T follicular helper cell (primary cell): ENCODE measurements around the gene ENTPD8.
"Not testable (repeated sequence)": the region's sequence is repeated elsewhere in the genome, so short reads cannot be mapped to it uniquely, and the experiment has no call there.

Experiments used
- DNase-seq: peaks from one replicate; pipeline ENCODE4 v3.0.0-alpha.2; 2020; ENCODE audit warnings: low read depth

Gene ENTPD8

GRCh38 chr9:137458194-137459151, 17.3 kb upstream of the ENTPD8 start:
- DNase-seq: no peak

DNA sequence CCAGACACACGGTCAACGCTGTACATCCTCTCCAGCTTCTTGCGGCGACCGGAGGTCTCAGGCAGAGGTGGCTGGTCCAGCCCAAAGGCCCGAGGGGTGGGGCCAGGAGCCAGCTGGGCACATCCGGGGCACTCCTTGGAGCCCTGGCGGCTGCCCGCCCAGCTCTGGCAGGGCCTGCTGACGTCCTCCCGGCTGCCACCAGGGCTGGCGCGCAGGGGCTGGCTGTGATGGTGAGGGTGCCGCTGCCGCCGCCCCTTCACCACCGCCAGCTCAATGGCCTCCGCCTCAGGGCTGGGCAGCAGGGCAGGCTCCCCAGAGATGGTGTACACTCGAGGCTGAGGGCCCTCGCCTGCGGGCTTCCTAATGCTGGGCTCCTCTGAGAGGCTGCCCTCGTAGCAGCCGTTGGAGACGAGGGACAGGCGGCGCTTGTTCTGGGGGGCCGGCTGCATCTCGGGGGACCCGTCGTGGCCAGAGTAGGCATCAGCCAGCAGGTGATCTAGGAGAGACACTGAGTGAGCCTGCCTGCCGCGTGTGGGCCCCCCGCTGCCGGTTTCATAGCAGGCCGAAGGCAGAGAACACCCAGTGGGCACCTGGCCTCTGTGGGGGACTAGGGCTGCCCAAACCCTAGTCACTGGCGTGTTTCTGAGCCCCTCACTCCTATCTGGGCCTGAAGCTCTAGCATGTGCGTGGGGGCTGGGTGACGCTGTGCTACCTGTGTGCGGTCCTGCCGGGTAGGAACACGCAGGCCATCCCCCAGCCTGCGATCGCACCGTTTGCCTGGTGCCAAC, 16.4 kb upstream of the ENTPD8 start:
- no peak for DNase-seq

GRCh38 chr9:137456864-137457405, 15.8 kb upstream of the ENTPD8 start:
- DNase-seq: no peak

GRCh38 chr9:137456061-137456863, 15.1 kb upstream of the ENTPD8 start:
- no peak for DNase-seq

- no peak for DNase-seq
Observed at GRCh38 chr9:137455359-137455991, 14.3 kb upstream of the ENTPD8 start.

GRCh38 chr9:137454597-137455358, 13.6 kb upstream of the ENTPD8 start:
- no peak for DNase-seq

DNA sequence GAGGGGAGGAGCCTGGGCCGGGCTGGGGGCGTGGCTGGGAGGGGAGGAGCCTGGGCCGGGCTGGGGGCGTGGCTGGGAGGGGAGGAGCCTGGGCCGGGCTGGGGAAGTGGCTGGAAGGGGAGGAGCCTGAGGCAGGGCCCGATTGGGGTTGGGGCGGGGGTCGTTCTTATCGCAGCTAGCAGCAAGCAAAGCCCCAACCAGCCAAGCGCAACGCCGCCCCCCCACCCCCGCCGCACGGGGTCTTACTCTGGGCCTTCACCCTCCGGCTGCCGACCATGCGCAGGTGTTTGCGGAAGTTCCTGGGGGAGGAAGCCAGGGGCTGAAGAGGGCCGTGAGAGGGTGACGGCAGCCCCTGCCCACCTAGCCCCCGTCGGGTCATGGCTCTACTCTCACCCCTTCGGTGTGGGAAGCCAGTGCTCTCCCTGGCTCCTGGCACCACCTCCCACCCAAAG, 13.0 kb upstream of the ENTPD8 start:
- DNase-seq: no peak

DNA sequence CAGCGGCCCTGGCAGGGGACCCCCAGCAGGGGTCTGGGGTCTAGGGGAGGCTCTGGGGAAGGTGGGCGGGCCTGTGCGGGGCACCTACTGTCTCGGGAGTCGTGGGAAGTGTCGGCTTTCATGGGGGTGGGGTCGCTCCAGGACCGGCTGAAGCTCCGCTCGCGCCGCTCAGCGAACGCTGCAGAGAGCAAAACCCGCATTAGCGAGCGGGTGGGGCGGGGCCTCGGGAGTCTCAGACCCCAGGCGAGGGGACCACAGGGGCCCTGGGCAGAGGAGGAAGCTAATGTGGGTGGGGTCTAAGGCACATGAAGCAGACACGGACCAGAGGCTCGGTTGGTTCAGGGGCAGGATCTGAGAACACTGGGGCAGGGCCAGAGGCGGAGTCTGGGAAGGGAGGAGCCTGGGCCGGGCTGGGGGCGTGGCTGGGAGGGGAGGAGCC, 12.5 kb upstream of the ENTPD8 start:
- peak; percentile 54 for DNase-seq

- no peak for DNase-seq
Observed at GRCh38 chr9:137452761-137453642, 11.8 kb upstream of the ENTPD8 start.

- DNase-seq: no peak
Observed at GRCh38 chr9:137452006-137452760, 11.0 kb upstream of the ENTPD8 start.

DNA sequence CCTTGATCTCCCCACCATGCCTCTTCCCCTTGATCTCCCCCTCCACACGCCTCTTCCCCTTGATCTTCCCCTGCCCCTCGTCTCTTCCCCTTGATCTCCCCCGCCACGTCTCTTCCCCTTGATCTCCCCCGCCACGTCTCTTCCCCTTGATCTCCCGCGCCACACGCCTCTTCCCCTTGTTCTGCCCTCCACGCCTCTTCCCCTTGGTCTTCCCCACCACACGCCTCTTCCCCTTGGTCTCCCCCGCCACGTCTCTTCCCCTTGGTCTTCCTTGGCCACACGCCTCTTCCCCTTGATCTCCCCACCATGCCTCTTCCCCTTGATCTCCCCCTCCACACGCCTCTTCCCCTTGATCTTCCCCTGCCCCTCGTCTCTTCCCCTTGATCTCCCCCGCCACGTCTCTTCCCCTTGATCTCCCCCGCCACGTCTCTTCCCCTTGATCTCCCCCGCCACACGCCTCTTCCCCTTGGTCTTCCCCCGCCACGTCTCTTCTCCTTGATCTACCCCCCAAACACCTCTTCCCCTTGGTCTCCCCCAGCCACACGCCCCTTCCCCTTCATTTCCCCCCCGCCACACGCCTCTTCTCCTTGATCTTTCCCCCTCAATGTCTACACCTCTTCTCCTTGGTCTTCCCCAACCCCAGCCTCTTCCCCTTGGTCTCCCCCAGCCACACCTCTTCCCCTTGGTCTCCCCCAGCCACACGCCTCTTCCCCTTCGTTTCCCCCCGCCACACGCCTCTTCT, 10.3 kb upstream of the ENTPD8 start:
- DNase-seq: not testable (repeated sequence)

DNA sequence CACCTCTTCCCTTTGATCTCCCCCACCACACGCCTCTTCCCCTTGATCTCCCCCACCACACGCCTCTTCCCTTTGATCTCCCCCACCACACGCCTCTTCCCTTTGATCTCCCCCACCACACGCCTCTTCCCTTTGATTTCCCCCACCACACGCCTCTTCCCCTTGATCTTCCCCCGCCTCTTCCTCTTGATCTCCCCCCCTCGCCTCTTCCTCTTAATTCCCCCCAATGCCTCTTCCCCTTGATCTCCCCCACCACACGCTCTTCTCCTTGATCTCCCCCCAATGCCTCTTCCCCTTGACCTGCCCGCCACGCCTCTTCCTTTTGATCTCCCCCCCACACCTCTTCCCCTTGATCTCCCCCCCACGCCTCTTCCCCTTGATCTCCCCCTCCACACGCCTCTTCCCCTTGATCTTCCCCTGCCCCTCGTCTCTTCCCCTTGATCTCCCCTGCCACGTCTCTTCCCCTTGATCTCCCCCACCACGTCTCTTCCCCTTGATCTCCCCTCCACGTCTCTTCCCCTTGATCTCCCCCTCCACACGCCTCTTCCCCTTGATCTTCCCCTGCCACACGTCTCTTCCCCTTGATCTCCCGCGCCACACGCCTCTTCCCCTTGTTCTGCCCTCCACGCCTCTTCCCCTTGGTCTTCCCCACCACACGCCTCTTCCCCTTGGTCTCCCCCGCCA, 9.5 kb upstream of the ENTPD8 start:
- DNase-seq: peak; percentile 38

GRCh38 chr9:137449931-137450538, 8.9 kb upstream of the ENTPD8 start:
- DNase-seq: no peak

DNA sequence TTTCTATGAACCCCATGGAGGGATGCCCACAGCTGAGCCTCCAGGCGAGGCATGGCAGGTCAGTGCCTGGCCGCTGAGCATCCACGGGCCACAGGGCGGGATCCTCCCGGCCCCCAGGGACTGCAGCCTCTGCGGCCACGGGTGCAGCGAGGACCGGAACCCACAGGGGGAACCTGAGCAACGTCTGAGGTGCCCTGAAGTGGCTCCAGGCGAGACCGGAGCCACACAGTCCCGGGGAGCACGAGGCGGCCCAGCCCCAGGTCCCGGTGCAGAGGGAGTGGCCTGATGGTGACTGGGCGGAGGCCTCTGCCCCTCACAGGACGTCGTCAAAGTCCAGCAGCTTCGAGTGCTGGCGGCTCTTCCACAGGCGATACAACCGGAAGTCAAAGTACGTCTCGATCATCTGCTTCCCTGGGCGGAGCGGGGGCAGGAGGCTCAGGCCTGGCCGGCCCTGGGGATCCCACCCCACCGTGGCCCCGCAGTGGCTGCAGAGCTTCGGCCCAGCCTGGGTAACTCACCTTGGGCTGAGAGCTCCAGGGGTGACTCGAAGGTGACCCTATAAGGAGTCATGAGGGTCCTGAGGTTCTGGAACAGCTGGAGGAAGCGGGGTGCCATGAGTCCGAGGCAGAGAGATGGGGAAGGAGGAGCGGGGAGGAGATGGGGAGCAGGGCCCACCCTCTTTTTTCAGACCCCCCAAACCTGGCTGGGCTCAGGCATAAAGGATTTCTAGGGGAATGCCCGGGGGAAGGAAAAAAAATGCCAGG, 8.1 kb upstream of the ENTPD8 start:
- DNase-seq: no peak

GRCh38 chr9:137448602-137448962, 7.4 kb upstream of the ENTPD8 start:
- DNase-seq: no peak
